Jurkat, Clone E6-1 (cell line): ENCODE results near the gene CLDN14.
"Not testable (repeated sequence)": the region's sequence is repeated elsewhere in the genome, so short reads cannot be mapped to it uniquely, and the experiment has no call there.

Source experiments
- DNase-seq: peaks from one replicate; pipeline ENCODE4 v3.0.0-alpha.2; 2011; ENCODE audit warnings: low read depth, low spot score
- H3K4me3 ChIP-seq: 2 replicates; pipeline ENCODE4 v1.5.1; 2011; ENCODE audit warnings: mild to moderate bottlenecking, low read length, control low read depth, moderate library complexity

Gene CLDN14

GRCh38 chr21:36477559-36477958 lies 2.4 kb downstream of the CLDN14 start:
- no peak for DNase-seq
- no peak overlapping the region for H3K4me3 ChIP-seq

GRCh38 chr21:36477001-36477400 lies 2.9 kb downstream of the CLDN14 start:
- no peak overlapping the region for H3K4me3 ChIP-seq
- no peak for DNase-seq

- not testable (repeated sequence) for H3K4me3 ChIP-seq, DNase-seq
Measured at GRCh38 chr21:36476541-36476940, 3.4 kb downstream of the CLDN14 start.

- DNase-seq, result no peak
- no peak overlapping the region for H3K4me3 ChIP-seq
Measured at GRCh38 chr21:36474591-36474990, 5.3 kb downstream of the CLDN14 start.

GRCh38 chr21:36473203-36473602 lies 6.7 kb downstream of the CLDN14 start:
- no peak for DNase-seq
- H3K4me3 ChIP-seq, result no peak overlapping the region

- no peak for DNase-seq
- H3K4me3 ChIP-seq, result no peak overlapping the region
Measured at GRCh38 chr21:36472377-36472776, 7.5 kb downstream of the CLDN14 start.

- no peak overlapping the region for H3K4me3 ChIP-seq
- no peak for DNase-seq
Measured at GRCh38 chr21:36471254-36471723, 8.6 kb downstream of the CLDN14 start.

GRCh38 chr21:36470294-36470693 lies 9.6 kb downstream of the CLDN14 start:
- no peak for DNase-seq
- no peak overlapping the region for H3K4me3 ChIP-seq

- no peak for DNase-seq
- no peak overlapping the region for H3K4me3 ChIP-seq
Measured at GRCh38 chr21:36466061-36466511, 13.8 kb downstream of the CLDN14 start.

GRCh38 chr21:36465478-36465877 lies 14.4 kb downstream of the CLDN14 start:
- no peak for DNase-seq
- no peak overlapping the region for H3K4me3 ChIP-seq

- no peak overlapping the region for H3K4me3 ChIP-seq
- no peak for DNase-seq
Measured at GRCh38 chr21:36464590-36464989, 15.3 kb downstream of the CLDN14 start.

- H3K4me3 ChIP-seq, result no peak overlapping the region
- DNase-seq, result no peak
Measured at GRCh38 chr21:36463991-36464390, 15.9 kb downstream of the CLDN14 start.

- DNase-seq, result no peak
Measured at GRCh38 chr21:36463204-36463603, 16.7 kb downstream of the CLDN14 start.

GRCh38 chr21:36461918-36462486 lies 17.9 kb downstream of the CLDN14 start:
- DNase-seq, result no peak

More at GRCh38 chr21:36463204-36463603, 16.7 kb downstream of the CLDN14 start:
- no peak overlapping the region for H3K4me3 ChIP-seq

GRCh38 chr21:36461277-36461917 lies 18.5 kb downstream of the CLDN14 start:
- DNase-seq, result no peak
- no peak overlapping the region for H3K4me3 ChIP-seq

More at GRCh38 chr21:36461918-36462486, 17.9 kb downstream of the CLDN14 start:
- no peak overlapping the region for H3K4me3 ChIP-seq

- no peak overlapping the region for H3K4me3 ChIP-seq
- DNase-seq, result no peak
Measured at GRCh38 chr21:36460866-36461265, 19.1 kb downstream of the CLDN14 start.

GRCh38 chr21:36459098-36459497 lies 20.8 kb downstream of the CLDN14 start:
- DNase-seq, result no peak
- no peak overlapping the region for H3K4me3 ChIP-seq

GRCh38 chr21:36456729-36457414 lies 23.1 kb downstream of the CLDN14 start:
- H3K4me3 ChIP-seq, result no peak overlapping the region
- no peak for DNase-seq

- DNase-seq, result no peak
- no peak overlapping the region for H3K4me3 ChIP-seq
Measured at GRCh38 chr21:36454706-36455105, 25.2 kb downstream of the CLDN14 start.

- no peak for DNase-seq
- H3K4me3 ChIP-seq, result no peak overlapping the region
Measured at GRCh38 chr21:36454093-36454531, 25.8 kb downstream of the CLDN14 start.
